ENCODE measurements around the gene UNC119B.
A peak's percentile ranks its signal among the peaks of the same experiment; 100 is the strongest.

The UNC119B gene

DNA sequence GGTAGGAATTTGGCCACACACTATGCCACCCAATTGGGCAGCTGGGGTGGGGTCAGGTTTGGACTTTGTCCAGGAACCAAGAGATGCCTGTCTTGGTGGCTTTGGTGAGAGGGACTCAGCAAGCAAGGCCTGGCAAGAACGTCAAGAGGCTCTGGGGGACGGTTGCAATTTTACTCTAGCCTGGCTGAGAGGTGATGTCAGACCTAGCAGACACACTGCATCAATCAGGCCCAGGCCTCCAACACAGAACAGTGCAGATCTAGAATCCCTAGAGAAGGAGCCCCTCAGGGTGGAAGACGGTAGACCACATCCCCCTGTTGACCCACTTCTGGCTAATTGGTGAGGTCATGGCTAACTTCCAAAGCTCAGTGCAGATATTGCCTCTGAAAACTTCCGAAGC lies 1.6 kb upstream of the UNC119B start:
- no peak overlapping the region for H3K4me3 ChIP-seq (ENCODE audit: severe bottlenecking)
- TF ChIP-seq, protein P1, sequence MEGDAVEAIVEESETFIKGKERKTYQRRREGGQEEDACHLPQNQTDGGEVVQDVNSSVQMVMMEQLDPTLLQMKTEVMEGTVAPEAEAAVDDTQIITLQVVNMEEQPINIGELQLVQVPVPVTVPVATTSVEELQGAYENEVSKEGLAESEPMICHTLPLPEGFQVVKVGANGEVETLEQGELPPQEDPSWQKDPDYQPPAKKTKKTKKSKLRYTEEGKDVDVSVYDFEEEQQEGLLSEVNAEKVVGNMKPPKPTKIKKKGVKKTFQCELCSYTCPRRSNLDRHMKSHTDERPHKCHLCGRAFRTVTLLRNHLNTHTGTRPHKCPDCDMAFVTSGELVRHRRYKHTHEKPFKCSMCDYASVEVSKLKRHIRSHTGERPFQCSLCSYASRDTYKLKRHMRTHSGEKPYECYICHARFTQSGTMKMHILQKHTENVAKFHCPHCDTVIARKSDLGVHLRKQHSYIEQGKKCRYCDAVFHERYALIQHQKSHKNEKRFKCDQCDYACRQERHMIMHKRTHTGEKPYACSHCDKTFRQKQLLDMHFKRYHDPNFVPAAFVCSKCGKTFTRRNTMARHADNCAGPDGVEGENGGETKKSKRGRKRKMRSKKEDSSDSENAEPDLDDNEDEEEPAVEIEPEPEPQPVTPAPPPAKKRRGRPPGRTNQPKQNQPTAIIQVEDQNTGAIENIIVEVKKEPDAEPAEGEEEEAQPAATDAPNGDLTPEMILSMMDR (IDR thresholded peaks at IDR 0.05; ENCODE audit: poor library complexity, severe bottlenecking): no peak
- no peaks in the 10 kb centered on the region for H3K9me3 ChIP-seq (ENCODE audit: severe bottlenecking)
- H3K36me3 ChIP-seq (ENCODE audit: low read depth): peaks cover 21% of the 10 kb centered on the region
- ATAC-seq (ENCODE audit: low read depth): no peak
- H3K27me3 ChIP-seq (ENCODE audit: insufficient read depth, poor library complexity, severe bottlenecking): no peaks in the 10 kb centered on the region
- no peak for DNase-seq (ENCODE audit: low spot score)
- no peaks in the 10 kb centered on the region for H3K4me1 ChIP-seq (ENCODE audit: insufficient read depth, poor library complexity, severe bottlenecking)
- no peak overlapping the region for H3K27ac ChIP-seq (ENCODE audit: poor library complexity, severe bottlenecking)

DNA sequence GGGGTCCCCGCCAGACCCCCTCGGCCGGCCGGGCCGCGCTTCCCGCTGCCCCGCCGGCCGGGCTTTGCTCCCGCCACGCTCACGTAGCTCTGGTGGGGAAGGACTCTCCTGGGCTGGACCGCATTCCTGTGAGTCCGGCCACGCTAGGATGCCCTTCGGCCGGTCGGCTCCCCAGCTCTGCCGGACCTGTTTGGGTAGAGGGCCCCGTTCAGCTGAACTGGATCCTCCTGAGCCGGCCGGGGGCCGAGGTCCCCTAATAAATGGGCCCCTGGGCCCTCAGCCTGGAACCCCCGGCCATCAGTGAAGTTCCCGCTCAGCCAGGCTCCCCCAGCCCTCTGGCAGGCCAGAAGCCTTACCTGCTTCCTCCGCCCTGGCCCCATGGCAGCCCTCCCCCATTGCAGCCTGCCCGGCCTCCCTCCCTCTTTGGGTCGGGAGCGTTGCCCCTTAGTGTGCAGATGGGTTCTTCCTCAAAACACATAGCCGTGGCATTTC lies 593 bp downstream of the UNC119B start:
- no peaks in the 10 kb centered on the region for H3K4me1 ChIP-seq (ENCODE audit: insufficient read depth, poor library complexity, severe bottlenecking)
- TF ChIP-seq, protein P1 (IDR thresholded peaks at IDR 0.05; ENCODE audit: poor library complexity, severe bottlenecking): no peak
- H3K4me3 ChIP-seq (ENCODE audit: severe bottlenecking): peak overlapping the region; percentile 94
- H3K36me3 ChIP-seq (ENCODE audit: low read depth): peaks cover 38% of the 10 kb centered on the region
- H3K27ac ChIP-seq (ENCODE audit: poor library complexity, severe bottlenecking): peak overlapping the region; percentile 61
- ATAC-seq (ENCODE audit: low read depth): peak; percentile 39
- no peaks in the 10 kb centered on the region for H3K27me3 ChIP-seq (ENCODE audit: insufficient read depth, poor library complexity, severe bottlenecking)
- DNase-seq (ENCODE audit: low spot score): no peak
- no peaks in the 10 kb centered on the region for H3K9me3 ChIP-seq (ENCODE audit: severe bottlenecking)

DNA sequence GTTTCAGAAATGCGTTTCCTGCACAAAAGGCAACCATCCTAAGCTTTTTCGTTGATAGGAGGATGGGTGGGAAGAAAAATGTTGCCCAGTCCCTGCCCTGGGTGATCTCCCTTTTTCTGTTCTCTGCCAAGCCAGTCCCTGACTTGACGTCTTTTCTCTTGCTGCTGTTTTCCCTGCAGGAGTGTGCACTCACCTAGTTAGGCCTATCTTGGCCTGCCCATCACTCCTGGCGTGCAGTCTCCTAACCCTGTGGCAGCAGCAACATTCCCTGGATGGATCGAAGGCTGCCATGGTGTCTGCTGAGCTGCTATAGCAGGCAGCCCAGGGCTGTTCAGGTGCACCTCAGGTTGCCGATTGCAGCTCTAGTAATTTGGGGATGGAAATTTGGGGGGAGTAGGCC lies 1.2 kb downstream of the UNC119B start:
- peak; percentile 11; the same call in 2 of the 3 replicates for ATAC-seq (ENCODE audit: low read depth)
- Histone ChIP-seq H3K9me3 (ENCODE audit: severe bottlenecking) (no peaks in the 10 kb centered on the region), H3K4me3 (ENCODE audit: severe bottlenecking) (peak overlapping the region; percentile 94), H3K27ac (ENCODE audit: poor library complexity, severe bottlenecking) (peak overlapping the region; percentile 61), H3K36me3 (ENCODE audit: low read depth) (peaks cover 43% of the 10 kb centered on the region), H3K4me1 (ENCODE audit: insufficient read depth, poor library complexity, severe bottlenecking) (no peaks in the 10 kb centered on the region), H3K27me3 (ENCODE audit: insufficient read depth, poor library complexity, severe bottlenecking) (no peaks in the 10 kb centered on the region)
- TF ChIP-seq, protein P1 (IDR thresholded peaks at IDR 0.05; ENCODE audit: poor library complexity, severe bottlenecking): no peak
- no peak for DNase-seq (ENCODE audit: low spot score)

DNA sequence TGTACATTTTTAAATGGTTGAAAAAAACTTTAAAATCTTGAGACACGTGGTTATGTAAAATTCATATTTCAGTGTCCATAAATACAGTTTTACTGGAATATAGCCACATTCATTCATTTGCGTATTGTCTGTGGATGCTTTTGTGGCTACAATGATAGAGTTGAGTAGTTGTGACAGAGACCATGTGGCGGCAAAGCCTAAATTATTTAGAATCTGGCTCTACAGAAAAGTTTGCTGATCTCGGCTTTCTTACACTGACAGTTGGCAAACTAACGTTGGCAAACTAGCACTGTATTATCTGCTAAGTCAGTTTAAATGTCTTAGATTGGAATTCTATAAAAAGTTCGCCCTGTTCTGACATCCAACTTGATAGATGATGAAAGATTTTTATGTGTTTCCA lies 2.4 kb downstream of the UNC119B start:
- DNase-seq (ENCODE audit: low spot score) (no peak), ATAC-seq (ENCODE audit: low read depth) (no peak)
- TF ChIP-seq, protein P1 (IDR thresholded peaks at IDR 0.05; ENCODE audit: poor library complexity, severe bottlenecking): no peak
- Histone ChIP-seq H3K27me3 (ENCODE audit: insufficient read depth, poor library complexity, severe bottlenecking) (no peaks in the 10 kb centered on the region), H3K4me3 (ENCODE audit: severe bottlenecking) (no peak overlapping the region), H3K36me3 (ENCODE audit: low read depth) (peaks cover 51% of the 10 kb centered on the region), H3K4me1 (ENCODE audit: insufficient read depth, poor library complexity, severe bottlenecking) (no peaks in the 10 kb centered on the region), H3K27ac (ENCODE audit: poor library complexity, severe bottlenecking) (no peak overlapping the region), H3K9me3 (ENCODE audit: severe bottlenecking) (no peaks in the 10 kb centered on the region)

DNA sequence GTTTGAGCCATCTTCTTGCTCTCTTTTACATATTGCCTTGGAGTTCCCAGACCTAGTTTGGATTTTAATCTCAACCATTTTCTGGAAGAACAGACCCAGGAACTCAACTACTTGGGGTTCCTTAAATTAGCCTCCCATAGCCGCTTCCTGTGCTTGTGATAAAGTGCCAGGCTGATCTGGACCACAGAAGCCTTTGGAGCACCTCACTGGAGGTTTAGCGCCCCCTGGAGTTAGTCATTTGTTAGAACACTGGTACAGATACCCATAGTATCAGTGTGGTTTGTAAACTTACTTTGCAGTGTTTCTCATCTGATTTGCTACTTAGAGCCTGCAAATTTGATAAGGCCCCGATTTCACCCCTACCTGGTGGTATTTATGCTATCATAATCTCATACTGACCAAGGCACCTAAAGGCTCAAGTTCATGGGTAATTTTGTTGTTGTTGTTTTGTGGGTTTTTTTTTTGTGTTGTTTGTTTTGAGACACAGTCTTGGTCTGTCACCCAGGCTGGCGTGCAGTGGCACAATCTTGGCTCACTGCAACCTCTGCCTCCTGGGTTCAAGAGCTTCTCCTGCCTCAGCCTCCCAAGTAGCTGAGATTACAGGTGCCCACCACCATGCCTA lies 3.7 kb downstream of the UNC119B start:
- no peaks in the 10 kb centered on the region for H3K27me3 ChIP-seq (ENCODE audit: insufficient read depth, poor library complexity, severe bottlenecking)
- DNase-seq (ENCODE audit: low spot score) (no peak), ATAC-seq (ENCODE audit: low read depth) (peak; percentile 53)
- peaks cover 65% of the 10 kb centered on the region for H3K36me3 ChIP-seq (ENCODE audit: low read depth)
- H3K27ac ChIP-seq (ENCODE audit: poor library complexity, severe bottlenecking): no peak overlapping the region
- H3K4me3 ChIP-seq (ENCODE audit: severe bottlenecking): no peak overlapping the region
- no peaks in the 10 kb centered on the region for H3K4me1 ChIP-seq (ENCODE audit: insufficient read depth, poor library complexity, severe bottlenecking)
- no peaks in the 10 kb centered on the region for H3K9me3 ChIP-seq (ENCODE audit: severe bottlenecking)
- TF ChIP-seq, protein P1 (IDR thresholded peaks at IDR 0.05; ENCODE audit: poor library complexity, severe bottlenecking): peak; percentile 88
